SKM-1 (cell line): Measurements from ENCODE around the gene C15orf62.

Experiments
- DNase-seq: peaks from one replicate; lab custom pipeline; 2025; ENCODE audit not compliant: unreplicated experiment; lab: John Stamatoyannopoulos, UW

Gene C15orf62

GRCh38 chr15:40775740-40776536 is 6.2 kb downstream of the C15orf62 start:
- no peak for DNase-seq

GRCh38 chr15:40776537-40777141 is 6.9 kb downstream of the C15orf62 start:
- no peak for DNase-seq

GRCh38 chr15:40782609-40783227 is 12.9 kb downstream of the C15orf62 start:
- DNase-seq, result peak; percentile 16

GRCh38 chr15:40785164-40785563 is 15.4 kb downstream of the C15orf62 start:
- DNase-seq, result no peak

- DNase-seq, result no peak
Observed at GRCh38 chr15:40785814-40786213, 16.0 kb downstream of the C15orf62 start.

- peak; percentile 50 for DNase-seq
Observed at GRCh38 chr15:40787344-40787841, 17.6 kb downstream of the C15orf62 start.

- no peak for DNase-seq
Observed at GRCh38 chr15:40787991-40788390, 18.2 kb downstream of the C15orf62 start.

- no peak for DNase-seq
Observed at GRCh38 chr15:40789119-40789518, 19.3 kb downstream of the C15orf62 start.

- no peak for DNase-seq
Observed at GRCh38 chr15:40789999-40790398, 20.2 kb downstream of the C15orf62 start.

GRCh38 chr15:40790718-40791117 is 20.9 kb downstream of the C15orf62 start:
- no peak for DNase-seq

- no peak for DNase-seq
Observed at GRCh38 chr15:40792394-40792793, 22.6 kb downstream of the C15orf62 start.

GRCh38 chr15:40793216-40793989 is 23.6 kb downstream of the C15orf62 start:
- no peak for DNase-seq

- DNase-seq, result no peak
Observed at GRCh38 chr15:40796041-40796440, 26.3 kb downstream of the C15orf62 start.

- no peak for DNase-seq
Observed at GRCh38 chr15:40796512-40796911, 26.7 kb downstream of the C15orf62 start.

GRCh38 chr15:40799523-40799922 is 29.7 kb downstream of the C15orf62 start:
- DNase-seq, result no peak

GRCh38 chr15:40803076-40803475 is 33.3 kb downstream of the C15orf62 start:
- DNase-seq, result no peak

GRCh38 chr15:40803688-40804087 is 33.9 kb downstream of the C15orf62 start:
- no peak for DNase-seq

- DNase-seq, result no peak
Observed at GRCh38 chr15:40806672-40807027, 36.9 kb downstream of the C15orf62 start.

- peak; percentile 98 for DNase-seq
Observed at GRCh38 chr15:40807028-40807887, 37.5 kb downstream of the C15orf62 start, which contains the start of the genes DNAJC17 and ZFYVE19. Gene DNAJC17, minus strand, starts transcription at chr15:40807473. Its CDS starts 27 bp downstream, at chr15:40807446. Gene ZFYVE19, plus strand, starts transcription at chr15:40807089. Its CDS starts 501 bp downstream, at chr15:40807590.

GRCh38 chr15:40807888-40808461 is 38.2 kb downstream of the C15orf62 start:
- DNase-seq, result no peak
